Small intestine (tissue), 7 donors: Measurements from ENCODE around the gene TMA7. TPM values are rescaled to one million over a fixed set of nuclear protein-coding genes. Genes with fewer than 3 reads are reported as not detected.

ENCODE experiments used
- DNase-seq, 2 donors: peaks; one replicate each; pipeline versions ENCODE4 v3.0.0 to v3.0.0-alpha.2; 2013
- FAIRE-seq: peaks from 2 replicates; lab custom pipeline; 2012; peaks lifted over from hg19 to GRCh38; lab: Jason Lieb, UNC
- H3K27ac ChIP-seq, 3 donors: one replicate each; pipeline ENCODE4 v1.5.1; 2013; ENCODE audit warnings: low read length in 2 of 3, mild to moderate bottlenecking in 2 of 3, control low read depth in 1 of 3, inconsistent platforms in 1 of 3, low read depth in 1 of 3, moderate library complexity in 1 of 3
- H3K27me3 ChIP-seq, 3 donors: one replicate each; pipeline ENCODE4 v1.6.1; 2013; ENCODE audit warnings: low read length in 3 of 3, inconsistent platforms in 1 of 3; ENCODE audit not compliant: control insufficient read depth in 3 of 3, insufficient read depth in 3 of 3
- H3K36me3 ChIP-seq, 3 donors: one replicate each; pipeline ENCODE4 v1.6.1; 2013; ENCODE audit warnings: low read length in 3 of 3, inconsistent platforms in 1 of 3, low read depth in 1 of 3, mild to moderate bottlenecking in 1 of 3, moderate library complexity in 1 of 3; ENCODE audit not compliant: control insufficient read depth in 3 of 3, insufficient read depth in 2 of 3
- H3K4me1 ChIP-seq, 3 donors: one replicate each; pipeline ENCODE4 v1.6.1; 2013; ENCODE audit warnings: low read length in 2 of 3, inconsistent platforms in 1 of 3, low read depth in 1 of 3, mild to moderate bottlenecking in 1 of 3, moderate library complexity in 1 of 3; ENCODE audit not compliant: control insufficient read depth in 3 of 3, insufficient read depth in 2 of 3
- H3K4me3 ChIP-seq, 3 donors: one replicate each; pipeline ENCODE4 v1.5.1; 2013; ENCODE audit warnings: low read length in 3 of 3, control low read depth in 1 of 3, inconsistent platforms in 1 of 3, low read depth in 1 of 3, mild to moderate bottlenecking in 1 of 3, moderate library complexity in 1 of 3
- H3K9me3 ChIP-seq, 2 donors: one replicate each; pipeline ENCODE4 v1.6.1; 2013; ENCODE audit warnings: low read depth in 1 of 2, low read length in 1 of 2; ENCODE audit not compliant: control insufficient read depth in 2 of 2, insufficient read depth in 1 of 2
- WGBS, 3 donors: extraction: QIAGEN DNeasy Blood & Tissue Kit; methylation state at CpG; one replicate each; pipeline ENCODE4 v1.1.7; 2013; 5-methylcytosine and 5-hydroxymethylcytosine counted together
- polyA plus RNA-seq, 4 donors: library from polyadenylated mRNA; stranded (reverse) in 3 of 4; unstranded in 1 of 4; fragments of 200-250 nt in 3 of 4; fragments of 120-200 nt in 1 of 4; gene quantifications; one replicate each; pipeline versions ENCODE4 v1.2.1 to v1.2.3, GENCODE V29; 2013
- donor health status: healthy with polysubstance abuse.
- donor health status: control.
- donor health status: control.
- donor health status: Bipolar disorder and iron deficiency.
- donor health status: healthy.

Gene TMA7
- polyA plus RNA-seq, 4 donors: 292 to 744 (median 524) TPM

DNA sequence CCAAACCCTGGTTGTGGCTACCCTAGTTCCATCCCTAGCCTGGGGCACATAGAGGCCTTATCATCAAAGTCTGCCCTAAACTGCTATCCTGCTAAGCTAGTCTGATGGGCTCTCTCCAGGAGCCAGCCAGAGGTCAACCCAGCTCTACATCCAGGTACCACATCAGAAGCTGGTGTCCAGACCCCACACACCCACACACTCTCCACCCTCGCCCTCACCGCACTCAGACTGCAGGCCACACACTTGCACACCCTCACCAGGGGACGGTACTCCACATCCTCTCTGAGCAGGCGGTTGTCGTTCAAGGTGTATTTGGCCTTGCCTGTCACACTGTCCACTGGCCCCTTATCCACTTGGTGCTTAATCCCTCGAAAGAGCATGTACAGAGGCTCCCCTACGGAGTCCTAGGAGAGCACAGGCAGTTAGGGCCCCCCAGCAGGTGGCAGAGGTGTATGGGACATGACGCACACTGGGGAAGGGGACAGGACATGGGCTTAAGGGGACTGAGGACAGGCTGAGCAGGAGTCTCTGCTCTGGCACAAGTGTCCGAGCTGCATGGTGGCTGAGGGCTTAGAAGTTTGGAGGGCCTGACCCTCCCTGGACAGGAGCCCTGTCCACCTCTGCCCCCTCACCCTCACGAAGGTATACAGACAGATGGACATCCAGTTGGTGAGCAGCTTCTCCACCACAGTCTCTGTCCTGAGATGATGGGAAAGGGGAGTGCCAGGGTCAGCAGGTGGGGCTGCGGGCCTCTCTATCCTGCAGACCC is 28.3 kb upstream of the TMA7 start:
- FAIRE-seq (no peak), DNase-seq (no peak)
- peaks cover 3 to 98% (median 16%) of the 10 kb centered on the region in 3 donors for H3K36me3 ChIP-seq
- no peak overlapping the region for H3K27ac ChIP-seq
- 88 to 90% (median 89%) methylated on average over 11 of the region's 11 CpGs for WGBS, 3 donors
- no peaks in the 10 kb centered on the region for H3K4me1 ChIP-seq
- no peaks in the 10 kb centered on the region for H3K9me3 ChIP-seq
- H3K4me3 ChIP-seq: no peak overlapping the region
- no peaks in the 10 kb centered on the region for H3K27me3 ChIP-seq

DNA sequence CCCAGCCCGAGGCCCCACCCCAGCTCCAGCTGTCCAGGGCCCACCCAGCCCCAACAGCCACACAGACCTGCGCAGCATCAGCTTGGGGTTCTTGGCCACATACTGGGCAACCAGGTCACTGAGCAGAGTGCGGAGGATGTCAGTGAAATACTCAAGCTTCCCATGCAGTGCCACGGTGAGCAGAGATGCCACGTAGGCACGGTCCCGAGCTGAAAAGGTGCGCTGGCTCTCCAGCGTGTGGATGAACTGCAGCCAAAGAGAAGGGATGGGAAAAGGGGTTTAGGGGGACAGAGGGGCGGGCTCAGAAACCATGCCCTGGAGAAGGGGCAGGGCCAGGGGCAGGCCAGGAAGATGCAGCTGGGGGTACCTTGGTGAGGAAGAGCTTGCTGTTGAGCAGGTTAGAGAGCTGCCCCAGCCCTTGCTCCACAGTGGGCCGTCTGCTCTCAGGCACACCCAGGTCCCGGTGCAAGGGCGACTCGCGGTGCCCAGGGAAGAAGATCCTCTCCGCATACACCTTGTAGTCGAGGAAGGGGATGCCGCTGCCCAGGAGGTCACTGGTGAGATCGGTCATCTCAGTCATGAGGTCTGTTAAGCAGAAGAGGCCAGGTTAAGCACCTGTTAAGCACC is 27.6 kb upstream of the TMA7 start:
- Histone ChIP-seq H3K9me3 (no peaks in the 10 kb centered on the region), H3K27ac (no peak overlapping the region), H3K4me1 (no peaks in the 10 kb centered on the region), H3K4me3 (no peak overlapping the region), H3K27me3 (no peaks in the 10 kb centered on the region), H3K36me3 (peaks cover 3 to 98% (median 16%) of the 10 kb centered on the region in 3 donors)
- FAIRE-seq: no peak
- WGBS, 3 donors: 91 to 92% (median 91%) methylated on average over 18 to 19 of the region's 19 CpGs
- DNase-seq: no peak

DNA sequence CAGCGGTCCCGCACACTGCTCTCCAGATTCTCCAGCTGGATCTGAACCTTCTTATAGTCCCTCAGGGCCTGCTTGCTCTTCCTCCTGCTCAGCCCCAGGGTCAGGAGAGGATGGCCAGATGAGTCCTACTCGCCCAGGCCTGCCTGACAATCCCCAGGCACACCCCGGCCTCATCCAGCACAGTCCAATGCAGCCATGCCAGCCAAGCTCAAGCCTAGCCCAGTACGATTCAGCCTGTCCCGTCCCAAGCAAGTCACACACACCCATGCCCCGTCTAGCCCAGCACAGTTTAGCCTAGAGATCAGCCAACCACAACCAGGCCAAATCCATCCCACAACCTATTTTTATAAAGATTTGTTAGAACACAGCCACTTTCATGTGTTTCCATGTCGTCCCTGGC is 27.0 kb upstream of the TMA7 start:
- DNase-seq: no peak
- WGBS, 3 donors: 84 to 87% (median 85%) methylated on average over 8 of the region's 8 CpGs
- Histone ChIP-seq H3K27me3 (no peaks in the 10 kb centered on the region), H3K4me3 (no peak overlapping the region), H3K9me3 (no peaks in the 10 kb centered on the region), H3K36me3 (peaks cover 3 to 100% (median 16%) of the 10 kb centered on the region in 3 donors), H3K4me1 (no peaks in the 10 kb centered on the region), H3K27ac (no peak overlapping the region)
- FAIRE-seq: no peak

DNA sequence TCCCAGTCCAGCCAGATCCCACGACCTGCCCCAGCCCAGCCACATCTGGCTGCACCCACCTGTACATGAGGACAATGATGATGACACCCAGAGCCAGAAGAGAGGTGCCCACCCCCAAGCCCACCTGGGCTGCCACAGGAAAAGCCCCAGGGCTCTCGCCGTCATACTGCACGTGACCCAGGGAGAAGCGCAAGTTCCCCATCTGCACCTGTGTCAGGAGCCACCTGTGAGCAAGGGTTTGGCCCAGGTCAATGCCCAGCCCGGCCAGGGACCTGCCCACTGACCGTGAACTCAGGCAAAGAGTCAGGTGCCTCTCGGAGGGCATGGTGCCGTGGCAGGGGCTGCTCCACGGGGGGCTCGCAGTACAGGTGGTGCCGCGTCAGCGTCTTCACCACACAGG is 26.4 kb upstream of the TMA7 start:
- 86 to 91% (median 88%) methylated on average over 14 of the region's 14 CpGs for WGBS, 3 donors
- FAIRE-seq (no peak), DNase-seq (no peak)
- Histone ChIP-seq H3K27ac (no peak overlapping the region), H3K27me3 (no peaks in the 10 kb centered on the region), H3K9me3 (no peaks in the 10 kb centered on the region), H3K36me3 (peaks cover 7 to 100% (median 15%) of the 10 kb centered on the region in 3 donors), H3K4me1 (no peaks in the 10 kb centered on the region), H3K4me3 (no peak overlapping the region)

DNA sequence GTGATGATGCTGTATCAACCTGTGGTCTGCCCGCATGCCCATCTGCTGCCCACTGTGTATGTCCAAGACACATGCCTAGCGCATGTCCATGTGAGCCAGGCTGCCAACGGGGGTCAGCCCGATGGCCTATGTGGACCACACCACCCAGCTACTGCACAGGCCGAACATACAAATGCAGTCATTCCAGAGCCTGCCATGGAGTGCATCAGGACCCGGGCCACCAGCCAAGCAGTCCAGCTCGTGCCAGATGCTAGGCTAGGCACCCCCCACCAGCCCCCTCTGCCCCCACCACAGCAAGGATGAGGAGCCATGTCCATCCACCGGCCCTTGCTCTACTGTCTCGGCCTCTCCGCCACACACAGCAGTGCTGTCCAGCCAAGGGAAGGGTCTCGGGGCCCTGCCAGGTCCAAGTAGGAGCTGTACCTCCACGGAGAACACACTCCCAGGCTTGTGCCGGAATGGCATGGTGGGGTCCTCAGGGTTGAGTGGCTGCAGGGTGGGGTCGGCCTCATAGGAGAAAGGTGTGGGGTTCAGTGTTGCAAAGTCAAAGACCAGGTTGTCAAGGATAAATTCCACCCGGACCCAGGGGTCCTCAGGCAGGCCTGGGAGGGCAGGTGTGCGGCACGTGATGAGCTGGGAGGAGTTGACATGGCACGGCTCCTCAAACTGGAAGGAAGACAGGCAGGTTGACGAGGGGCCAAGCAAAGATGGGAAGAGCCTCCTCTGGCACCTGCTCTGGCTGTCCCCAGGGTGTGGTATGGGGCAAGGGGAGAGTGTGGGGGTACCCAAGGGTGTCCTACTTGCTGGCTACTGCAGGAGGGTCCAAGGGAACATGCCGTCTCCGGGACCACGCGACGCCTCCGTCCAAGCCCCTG is 25.4 kb upstream of the TMA7 start:
- DNase-seq (no peak), FAIRE-seq (no peak)
- H3K9me3 ChIP-seq: no peaks in the 10 kb centered on the region
- no peaks in the 10 kb centered on the region for H3K27me3 ChIP-seq
- no peak overlapping the region for H3K4me3 ChIP-seq
- peaks cover 7 to 100% (median 14%) of the 10 kb centered on the region in 3 donors for H3K36me3 ChIP-seq
- H3K4me1 ChIP-seq: no peaks in the 10 kb centered on the region
- WGBS, 3 donors: 90 to 93% (median 90%) methylated on average over 25 of the region's 25 CpGs
- H3K27ac ChIP-seq: no peak overlapping the region

DNA sequence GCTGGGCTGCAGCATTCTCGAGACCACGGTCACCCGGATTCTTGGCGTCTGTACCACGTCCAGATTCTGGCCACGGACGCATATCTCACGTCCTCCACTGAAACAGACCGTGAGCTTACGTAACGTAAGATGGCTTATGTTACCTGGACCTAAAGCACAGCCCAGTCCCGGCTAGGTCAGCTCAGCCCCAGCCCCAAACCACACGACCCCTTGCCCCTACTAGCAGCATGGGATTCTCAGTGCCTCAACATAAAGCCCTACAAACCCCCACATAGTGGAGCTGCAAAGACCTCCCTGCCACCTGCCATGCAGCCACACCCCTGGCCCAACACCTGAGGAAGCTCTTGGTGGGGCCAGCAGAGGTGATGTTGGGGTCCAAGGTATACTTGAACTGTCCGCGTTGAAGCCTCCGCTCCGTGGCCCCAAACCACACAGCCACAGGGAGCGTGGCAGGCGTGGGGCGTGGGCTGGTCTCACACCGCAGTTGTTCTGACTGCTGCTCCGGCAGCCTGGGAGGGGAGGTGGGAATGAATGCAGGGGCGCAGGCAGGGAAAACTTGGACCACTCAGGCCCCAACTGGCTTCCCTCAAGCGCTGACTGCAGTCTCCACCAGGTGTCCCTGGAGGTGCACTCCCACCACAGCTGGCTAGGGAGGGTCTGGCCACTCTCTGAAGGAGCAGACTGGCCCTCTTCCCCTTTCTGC is 24.7 kb upstream of the TMA7 start:
- Histone ChIP-seq H3K4me1 (no peaks in the 10 kb centered on the region), H3K36me3 (peaks cover 10 to 100% (median 14%) of the 10 kb centered on the region in 3 donors), H3K9me3 (no peaks in the 10 kb centered on the region), H3K27ac (no peak overlapping the region), H3K27me3 (no peaks in the 10 kb centered on the region), H3K4me3 (no peak overlapping the region)
- 93 to 97% (median 93%) methylated on average over 24 of the region's 24 CpGs for WGBS, 3 donors
- DNase-seq (no peak), FAIRE-seq (no peak)

DNA sequence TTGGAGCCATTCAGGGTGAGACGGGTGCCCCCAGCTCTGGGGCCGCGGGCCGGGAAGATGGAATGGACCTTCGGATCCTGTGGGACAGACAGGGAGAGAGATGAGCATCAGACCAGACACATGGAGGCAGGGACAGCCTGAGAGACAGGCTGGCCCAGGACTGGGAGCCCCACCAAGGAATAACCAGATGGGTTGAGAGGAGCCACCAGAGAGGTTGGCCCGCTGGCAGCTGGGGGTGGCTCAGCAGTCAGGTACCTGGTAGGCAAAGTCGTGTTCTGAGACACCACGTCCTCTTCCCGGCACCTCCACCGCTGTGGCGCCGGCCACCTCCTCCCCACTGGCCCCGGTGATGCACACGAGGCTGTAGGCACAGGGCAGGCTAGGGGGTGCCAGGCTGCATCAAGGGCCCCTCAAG is 24.0 kb upstream of the TMA7 start:
- Histone ChIP-seq H3K27me3 (no peaks in the 10 kb centered on the region), H3K36me3 (peaks cover 10 to 100% (median 12%) of the 10 kb centered on the region in 3 donors), H3K4me3 (no peak overlapping the region), H3K4me1 (no peaks in the 10 kb centered on the region), H3K27ac (no peak overlapping the region), H3K9me3 (no peaks in the 10 kb centered on the region)
- 84 to 90% (median 86%) methylated on average over 8 to 14 of the region's 14 CpGs for WGBS, 3 donors
- no peak for FAIRE-seq
- DNase-seq: no peak

DNA sequence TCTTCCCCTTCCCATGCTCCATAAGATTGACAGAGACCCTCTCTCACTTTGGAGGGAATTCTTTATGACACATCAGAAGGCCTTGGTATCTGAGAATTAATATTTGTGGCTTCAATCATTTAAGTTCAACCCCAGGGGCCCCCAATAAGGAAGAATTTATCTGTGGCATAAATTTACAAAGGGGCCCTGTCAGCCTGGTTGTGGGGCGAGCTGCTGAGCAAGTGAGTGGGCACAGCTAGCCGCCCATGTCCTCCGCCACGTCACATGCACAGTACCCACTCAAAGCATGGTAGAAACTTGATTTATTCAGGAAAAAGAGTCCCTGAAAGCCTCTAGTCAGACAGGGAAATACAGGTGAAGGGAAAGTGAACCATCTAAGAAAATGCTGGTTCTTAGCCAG is 23.5 kb upstream of the TMA7 start:
- 90 to 96% (median 91%) methylated on average over 4 of the region's 4 CpGs for WGBS, 3 donors
- DNase-seq: no peak
- H3K9me3 ChIP-seq: no peaks in the 10 kb centered on the region
- FAIRE-seq: no peak
- no peak overlapping the region for H3K4me3 ChIP-seq
- no peak overlapping the region for H3K27ac ChIP-seq
- H3K36me3 ChIP-seq: peaks cover 10 to 100% (median 12%) of the 10 kb centered on the region in 3 donors
- no peaks in the 10 kb centered on the region for H3K27me3 ChIP-seq
- no peaks in the 10 kb centered on the region for H3K4me1 ChIP-seq
